HG03571 (cell line): ENCODE results near the gene PCDHGA5.
"Not testable (repeated sequence)": the region's sequence is repeated elsewhere in the genome, so short reads cannot be mapped to it uniquely, and the experiment has no call there.

Experiments used
- ATAC-seq: cut with Tn5 transposase; IDR thresholded peaks from one replicate; pipeline ENCODE4 v1.9.1; 2021; ENCODE audit not compliant: unreplicated experiment

Gene PCDHGA5

DNA sequence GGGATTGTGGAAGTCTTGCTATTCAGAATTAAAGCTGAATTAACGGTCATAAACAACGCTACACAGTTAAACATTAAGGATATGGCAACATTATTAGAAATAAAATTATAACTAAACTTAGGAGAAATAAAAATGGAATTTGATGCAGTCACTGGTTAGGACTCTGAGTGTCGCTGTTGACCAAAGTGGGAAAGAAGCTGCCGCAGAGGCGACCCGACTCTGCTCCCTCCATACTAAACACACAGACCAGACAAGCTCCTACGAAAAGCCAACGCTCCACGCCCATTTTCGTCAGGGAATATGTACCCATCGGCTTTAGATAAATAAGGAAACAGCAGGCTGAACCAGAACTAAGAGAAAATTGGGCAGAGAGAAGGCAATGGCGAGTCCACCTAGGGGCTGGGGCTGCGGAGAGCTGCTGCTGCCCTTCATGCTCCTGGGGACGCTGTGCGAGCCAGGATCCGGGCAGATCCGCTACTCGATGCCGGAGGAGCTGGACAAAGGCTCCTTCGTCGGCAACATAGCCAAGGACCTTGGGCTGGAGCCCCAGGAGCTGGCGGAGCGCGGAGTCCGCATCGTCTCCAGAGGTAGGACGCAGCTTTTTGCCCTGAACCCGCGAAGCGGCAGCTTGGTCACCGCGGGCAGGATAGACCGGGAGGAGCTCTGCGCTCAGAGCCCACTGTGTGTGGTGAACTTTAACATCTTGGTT is at the start of gene PCDHGA5:
Gene PCDHGA5, plus strand, starts transcription at position 211 of the 709 bp plus-strand sequence. Its CDS starts 169 bp downstream, at position 380.
- no peak for ATAC-seq

DNA sequence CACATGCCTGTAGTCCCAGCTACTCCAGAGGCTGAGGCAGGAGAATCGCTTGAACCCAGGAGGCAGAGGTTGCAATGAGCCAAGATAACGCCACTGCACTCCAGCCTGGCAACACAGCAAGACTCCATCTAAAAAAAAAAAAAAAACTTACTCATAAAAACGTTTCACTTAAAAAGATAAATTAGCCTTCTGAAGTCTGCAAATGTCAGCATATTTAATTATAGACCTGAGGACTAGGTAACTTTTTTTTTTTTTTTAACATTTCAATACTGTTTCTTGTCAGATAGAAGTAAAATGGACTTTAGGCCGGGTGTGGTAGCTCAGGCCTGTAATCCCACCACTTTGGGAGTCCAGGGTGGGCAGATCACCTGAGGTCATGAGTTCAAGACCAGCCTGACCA is 47.0 kb upstream of the PCDHGA5 start:
- not testable (repeated sequence) for ATAC-seq

DNA sequence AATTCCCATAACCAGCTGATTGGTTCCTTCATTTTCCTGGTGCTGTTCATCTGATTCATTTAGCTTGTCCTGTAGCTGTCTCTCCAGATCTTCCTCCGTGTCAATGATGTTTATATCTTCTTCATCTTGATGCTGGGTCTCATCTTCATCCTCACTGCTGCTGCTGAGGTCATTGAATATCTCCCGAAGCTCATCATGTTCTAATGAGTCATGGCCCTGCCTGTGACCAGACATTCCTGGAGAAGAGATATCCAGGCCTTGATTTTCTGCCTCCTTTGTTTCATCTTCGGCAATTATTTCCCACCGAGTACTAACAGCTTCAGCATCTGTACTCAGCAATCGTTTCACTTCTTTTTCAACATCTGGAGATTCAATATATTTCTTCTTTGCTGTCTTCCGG is 44.8 kb upstream of the PCDHGA5 start:
- no peak for ATAC-seq

DNA sequence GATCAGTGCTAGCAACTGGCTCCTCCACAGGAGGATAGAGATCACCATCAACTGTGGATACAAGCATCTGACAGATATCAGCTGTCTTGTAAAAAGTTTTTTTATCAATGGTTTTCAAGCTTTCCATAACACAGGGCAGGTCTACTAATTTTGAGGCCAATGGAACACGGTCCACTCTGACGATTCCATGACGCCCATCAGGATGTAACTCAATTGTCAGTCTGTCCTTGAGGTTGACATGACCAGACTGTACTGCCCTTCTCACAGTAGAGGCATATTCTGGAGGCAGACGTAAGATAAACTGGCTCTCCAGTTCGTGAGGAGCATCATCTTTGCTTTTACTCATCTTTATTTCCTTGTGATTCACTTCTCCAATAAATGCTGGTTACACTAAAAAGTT is 44.3 kb upstream of the PCDHGA5 start:
- ATAC-seq: no peak

DNA sequence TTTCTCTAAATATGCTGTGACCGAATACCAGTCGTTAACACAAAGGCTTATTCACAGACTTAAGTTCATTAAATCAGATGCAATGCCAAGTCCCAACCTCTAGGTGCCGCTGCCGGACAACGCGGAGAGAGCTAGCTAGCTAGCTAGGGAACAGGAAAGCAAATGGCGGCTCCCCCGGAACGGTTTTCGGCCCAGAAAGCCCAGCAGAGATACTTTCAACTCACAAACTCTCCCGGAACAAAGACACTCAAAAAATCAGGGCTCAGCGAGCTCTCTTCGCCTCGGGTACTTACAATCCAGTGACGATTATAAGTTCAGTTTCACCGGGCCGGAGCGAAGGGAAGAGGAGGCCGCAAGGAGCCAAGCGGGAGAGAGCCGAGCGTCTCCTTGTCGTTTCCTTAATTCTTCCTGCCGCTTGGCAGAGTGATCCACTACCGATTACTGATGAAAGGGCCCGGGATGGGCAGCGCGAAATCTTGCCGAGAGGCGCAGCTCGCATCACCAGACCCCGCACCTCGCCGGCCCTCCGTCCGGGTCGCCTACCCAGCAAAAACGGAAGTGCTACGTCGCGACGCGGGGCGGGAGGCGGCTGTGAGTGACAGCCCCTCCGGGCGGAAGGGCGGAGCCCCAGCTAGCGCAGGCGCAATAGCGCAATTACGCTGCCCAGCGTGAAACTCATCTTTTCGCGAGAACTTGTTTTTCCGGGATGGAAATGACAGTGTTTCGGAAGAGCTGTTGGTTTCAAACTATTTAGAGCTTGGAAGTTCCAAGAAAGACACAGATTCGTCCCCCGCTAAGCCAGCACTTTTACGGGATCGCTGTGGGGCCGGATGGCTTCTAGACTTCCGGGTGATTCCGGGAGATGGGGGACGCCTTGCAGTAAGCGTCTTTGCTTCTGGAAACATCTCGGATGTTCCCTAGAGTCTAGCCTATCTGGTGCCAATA is 43.5 kb upstream of the PCDHGA5 start, which contains the start of gene TAF7:
Gene TAF7, minus strand, starts transcription at position 560 of the 945 bp plus-strand sequence. CDS start 740 bp downstream, outside the sequence.
- peak; percentile 92 for ATAC-seq

DNA sequence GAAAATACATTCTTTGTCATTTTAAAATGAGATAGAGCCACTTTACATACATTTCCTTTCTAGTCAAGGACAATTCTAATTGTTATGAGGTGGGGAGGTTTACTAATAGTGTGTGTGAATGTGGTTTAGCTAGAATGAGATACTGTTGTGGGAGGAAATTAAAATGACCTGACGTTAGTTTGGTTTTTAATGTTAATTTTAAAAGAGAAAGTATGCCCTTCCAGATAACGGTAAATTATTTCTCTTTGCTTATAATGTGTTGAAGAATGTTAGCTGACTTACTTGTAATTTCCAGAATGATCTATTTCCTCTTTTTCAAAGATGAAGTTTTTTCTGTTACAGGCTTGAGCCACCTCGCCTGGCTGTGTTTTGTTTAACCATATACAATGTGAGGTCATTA is 41.7 kb upstream of the PCDHGA5 start:
- ATAC-seq: no peak

DNA sequence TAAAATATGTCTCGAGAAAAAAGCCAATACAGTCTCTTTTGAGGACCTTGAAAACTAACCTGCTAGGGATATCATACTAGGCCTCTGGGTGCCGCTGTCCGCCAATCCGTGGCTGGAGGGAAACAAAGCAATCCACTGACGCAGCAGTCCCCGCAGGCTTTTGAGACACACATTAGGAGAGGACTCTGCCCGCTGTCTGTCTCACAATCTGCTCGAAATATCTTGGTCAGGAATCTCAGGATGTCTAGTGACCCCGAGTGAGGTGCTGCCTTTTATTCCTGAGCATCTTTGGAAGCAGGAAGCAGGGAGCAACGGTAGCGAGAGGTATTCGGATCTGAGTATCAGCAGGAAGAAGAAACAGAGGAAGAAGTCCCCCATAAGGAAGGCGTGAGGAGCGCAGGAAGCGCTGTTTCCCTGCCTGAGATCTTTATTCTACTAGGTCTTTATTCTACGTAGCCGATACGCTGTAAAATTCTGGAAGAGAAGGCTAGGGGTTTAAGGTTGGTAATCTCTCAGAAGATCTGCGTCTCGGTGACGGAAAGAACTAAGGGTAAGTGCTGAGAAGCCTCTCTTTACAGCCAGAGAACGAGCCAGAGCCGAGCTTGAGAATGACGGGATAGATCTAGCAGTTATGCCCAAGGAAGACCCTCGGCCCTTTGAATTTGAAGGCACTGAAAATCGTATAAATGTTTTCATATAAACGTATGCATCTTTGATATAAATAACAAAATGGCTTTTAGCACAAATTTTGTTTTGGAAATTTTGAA is 37.7 kb upstream of the PCDHGA5 start:
- ATAC-seq: peak; percentile 66

DNA sequence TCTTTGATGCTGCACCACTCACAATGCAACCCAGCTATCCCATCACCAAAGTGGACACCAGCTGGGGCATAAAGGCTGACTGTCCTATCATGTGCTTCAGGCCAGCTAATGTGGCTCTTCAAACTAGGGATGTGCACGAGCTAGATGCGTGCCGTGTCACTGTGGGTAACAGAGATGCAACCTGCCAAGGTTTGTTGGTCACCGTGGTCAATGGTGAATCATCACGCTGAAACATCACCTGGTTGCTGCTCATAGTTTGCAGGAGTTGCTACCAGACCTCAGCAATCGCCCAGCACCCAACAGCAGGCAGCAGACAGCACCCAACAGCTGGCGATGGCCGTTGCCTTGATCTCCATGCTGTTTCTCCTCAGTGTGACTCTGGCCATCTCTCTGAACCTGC is 35.7 kb upstream of the PCDHGA5 start:
- ATAC-seq: no peak

DNA sequence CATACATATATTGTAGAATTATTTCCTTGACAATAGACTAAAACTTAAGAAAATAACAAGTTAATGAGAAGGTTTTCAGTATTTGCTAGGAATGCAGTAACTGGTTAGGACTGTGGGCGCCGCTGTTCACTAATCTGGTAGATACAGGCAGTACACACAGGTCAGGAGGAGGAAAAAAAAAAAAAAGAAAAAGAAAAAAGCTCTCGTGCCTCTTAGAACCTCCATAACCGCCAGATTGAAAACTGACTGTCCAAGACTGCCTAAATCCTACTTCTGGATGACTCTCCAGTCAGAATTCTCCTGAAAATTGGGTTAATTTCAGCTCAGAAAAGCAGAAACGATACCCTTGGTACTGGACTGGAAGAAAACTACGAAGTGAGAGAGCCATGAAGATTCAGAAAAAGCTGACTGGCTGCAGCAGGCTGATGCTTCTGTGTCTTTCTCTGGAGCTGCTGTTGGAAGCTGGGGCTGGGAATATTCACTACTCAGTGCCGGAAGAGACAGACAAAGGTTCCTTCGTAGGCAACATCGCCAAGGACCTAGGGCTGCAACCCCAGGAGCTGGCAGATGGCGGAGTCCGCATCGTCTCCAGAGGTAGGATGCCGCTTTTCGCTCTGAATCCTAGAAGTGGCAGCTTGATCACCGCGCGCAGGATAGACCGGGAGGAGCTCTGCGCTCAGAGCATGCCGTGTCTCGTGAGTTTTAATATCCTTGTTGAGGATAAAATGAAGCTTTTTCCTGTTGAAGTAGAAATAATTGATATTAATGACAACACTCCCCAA is 33.5 kb upstream of the PCDHGA5 start, which contains the start of gene PCDHGA1:
Gene PCDHGA1, plus strand, starts transcription at position 216 of the 782 bp plus-strand sequence.
- no peak for ATAC-seq

DNA sequence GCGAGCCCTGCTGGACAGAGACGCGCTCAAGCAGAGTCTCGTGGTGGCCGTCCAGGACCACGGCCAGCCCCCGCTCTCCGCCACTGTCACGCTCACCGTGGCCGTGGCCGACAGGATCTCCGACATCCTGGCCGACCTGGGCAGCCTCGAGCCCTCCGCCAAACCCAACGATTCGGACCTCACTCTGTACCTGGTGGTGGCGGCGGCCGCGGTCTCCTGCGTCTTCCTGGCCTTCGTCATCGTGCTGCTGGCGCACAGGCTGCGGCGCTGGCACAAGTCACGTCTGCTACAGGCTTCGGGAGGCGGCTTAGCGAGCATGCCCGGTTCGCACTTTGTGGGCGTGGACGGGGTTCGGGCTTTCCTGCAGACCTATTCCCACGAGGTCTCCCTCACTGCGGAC is 31.4 kb upstream of the PCDHGA5 start:
- not testable (repeated sequence) for ATAC-seq

DNA sequence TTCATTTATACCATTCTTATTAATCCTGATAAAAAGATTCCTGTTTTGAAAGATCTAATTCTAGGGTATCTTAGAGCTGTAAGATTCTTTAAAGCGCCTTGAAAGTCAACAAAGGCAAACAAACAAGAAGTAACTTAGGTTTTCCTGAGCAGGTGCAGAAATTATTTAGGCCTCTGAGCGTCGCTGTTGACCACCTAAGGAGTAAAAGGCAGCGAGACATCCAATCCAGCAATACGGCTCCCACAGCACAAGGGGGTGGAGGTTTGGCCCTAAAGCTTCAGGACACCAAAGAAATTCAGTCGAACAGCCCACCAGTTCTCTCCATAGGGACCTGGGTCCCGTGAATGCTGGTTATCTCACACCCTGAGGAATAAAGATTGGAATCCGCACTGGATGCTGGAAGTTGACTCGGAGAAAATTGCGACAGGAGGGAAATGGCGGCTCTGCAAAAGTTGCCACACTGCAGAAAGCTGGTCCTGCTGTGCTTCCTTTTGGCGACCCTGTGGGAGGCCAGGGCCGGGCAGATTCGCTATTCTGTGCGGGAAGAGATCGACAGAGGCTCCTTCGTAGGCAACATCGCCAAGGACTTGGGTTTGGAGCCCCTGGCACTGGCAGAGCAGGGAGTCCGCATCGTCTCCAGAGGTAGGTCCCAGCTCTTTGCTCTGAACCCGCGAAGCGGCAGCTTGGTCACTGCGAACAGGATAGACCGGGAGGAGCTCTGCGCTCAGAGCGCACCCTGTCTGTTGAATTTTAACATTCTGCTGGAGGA is 25.2 kb upstream of the PCDHGA5 start, which contains the start of gene PCDHGA2:
Gene PCDHGA2, plus strand, starts transcription at position 223 of the 769 bp plus-strand sequence.
- no peak for ATAC-seq

DNA sequence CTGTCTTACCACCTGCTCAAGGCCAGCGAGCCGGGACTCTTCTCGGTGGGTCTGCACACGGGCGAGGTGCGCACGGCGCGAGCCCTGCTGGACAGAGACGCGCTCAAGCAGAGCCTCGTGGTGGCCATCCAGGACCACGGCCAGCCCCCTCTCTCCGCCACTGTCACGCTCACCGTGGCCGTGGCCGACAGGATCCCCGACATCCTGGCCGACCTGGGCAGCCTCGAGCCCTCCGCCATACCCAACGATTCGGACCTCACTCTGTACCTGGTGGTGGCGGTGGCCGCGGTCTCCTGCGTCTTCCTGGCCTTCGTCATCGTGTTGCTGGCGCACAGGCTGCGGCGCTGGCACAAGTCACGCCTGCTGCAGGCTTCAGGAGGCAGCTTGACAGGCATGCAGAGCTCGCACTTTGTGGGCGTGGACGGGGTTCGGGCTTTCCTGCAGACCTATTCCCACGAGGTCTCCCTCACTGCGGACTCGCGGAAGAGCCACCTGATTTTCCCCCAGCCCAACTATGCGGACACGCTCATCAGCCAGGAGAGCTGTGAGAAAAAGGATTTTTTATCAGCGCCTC is 23.1 kb upstream of the PCDHGA5 start:
- ATAC-seq: not testable (repeated sequence)

DNA sequence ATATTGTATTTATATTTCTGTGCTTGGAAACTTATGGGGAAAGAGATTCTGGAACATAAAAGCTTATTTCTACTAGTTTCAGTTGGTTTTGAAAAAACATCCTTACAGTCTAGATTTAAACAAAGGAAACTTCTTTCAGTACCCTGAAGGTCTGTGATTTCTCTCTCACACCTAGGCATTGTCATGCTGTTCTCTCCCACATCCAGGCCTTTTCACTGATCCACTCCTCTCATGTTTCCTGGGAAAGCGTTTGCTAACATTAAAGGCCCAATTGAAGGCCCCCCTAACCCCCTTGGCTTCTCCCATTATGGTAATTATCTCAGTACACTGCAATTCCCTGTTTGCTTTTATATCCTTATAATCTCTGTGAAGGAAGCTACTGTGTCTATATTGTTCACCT is 21.2 kb upstream of the PCDHGA5 start:
- no peak for ATAC-seq

DNA sequence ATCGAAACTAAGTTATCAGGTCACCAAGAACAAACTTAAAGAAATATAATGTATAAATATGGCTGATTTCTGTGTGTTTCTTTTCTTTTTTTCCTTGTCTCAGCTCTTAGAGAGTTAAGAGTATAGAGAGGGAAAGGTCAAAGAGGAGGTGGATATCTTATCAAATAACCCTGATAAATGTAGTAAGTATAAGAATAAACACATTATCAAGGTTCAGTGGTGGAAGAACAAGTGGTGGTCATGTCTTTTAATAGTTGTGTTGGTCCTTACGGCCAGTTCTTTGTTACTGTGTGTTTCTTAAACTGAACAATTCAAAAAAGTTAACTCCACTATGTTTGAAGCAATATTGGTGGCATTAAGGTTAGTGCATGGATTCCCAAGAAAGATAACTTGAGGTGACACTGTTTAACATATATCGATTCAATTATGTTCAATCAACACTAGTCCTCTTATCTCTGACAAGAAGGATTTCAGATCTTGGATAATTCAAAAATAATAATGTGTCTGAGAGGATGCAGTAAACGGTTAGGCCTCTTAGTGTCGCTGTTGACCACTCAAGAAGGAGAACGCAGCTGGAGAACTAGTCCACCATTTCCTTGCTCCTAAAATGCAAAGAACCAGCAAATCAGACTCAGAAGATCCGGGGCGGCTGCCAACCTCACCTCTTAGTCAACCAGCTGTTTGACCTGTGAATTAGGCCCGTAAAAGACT is 20.6 kb upstream of the PCDHGA5 start, which contains the start of gene PCDHGA3:
Gene PCDHGA3, plus strand, starts transcription at position 588 of the 711 bp plus-strand sequence. CDS start 205 bp downstream, outside the sequence.
- no peak for ATAC-seq

DNA sequence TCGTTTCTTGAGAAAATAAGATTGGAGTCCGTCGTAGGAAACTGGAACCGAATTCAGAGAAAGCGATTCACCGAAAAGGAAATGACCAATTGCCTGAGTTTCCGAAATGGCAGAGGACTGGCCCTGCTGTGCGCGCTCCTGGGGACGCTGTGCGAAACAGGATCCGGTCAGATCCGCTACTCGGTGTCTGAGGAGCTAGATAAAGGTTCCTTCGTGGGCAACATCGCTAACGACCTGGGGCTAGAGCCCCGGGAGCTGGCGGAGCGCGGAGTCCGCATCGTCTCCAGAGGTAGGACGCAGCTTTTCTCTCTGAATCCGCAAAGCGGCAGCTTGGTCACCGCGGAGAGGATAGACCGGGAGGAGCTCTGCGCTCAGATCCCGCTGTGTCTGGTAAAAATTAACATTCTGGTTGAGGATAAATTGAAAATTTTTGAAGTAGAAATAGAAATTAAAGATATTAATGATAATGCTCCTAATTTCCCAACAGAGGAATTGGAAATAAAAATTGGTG is 20.0 kb upstream of the PCDHGA5 start:
- ATAC-seq: no peak

DNA sequence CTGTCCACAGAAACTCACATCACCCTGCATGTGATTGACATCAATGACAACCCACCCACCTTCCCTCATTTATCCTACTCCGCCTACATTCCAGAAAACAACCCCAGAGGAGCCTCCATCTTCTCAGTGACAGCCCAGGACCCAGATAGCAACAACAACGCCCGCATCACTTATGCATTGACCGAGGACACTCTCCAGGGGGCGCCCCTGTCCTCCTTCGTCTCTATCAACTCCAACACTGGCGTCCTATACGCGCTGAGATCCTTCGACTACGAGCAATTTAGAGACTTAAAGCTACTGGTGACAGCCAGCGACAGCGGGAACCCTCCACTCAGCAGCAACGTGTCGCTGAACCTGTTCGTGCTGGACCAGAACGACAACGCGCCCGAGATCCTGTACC is 18.6 kb upstream of the PCDHGA5 start:
- ATAC-seq: no peak

DNA sequence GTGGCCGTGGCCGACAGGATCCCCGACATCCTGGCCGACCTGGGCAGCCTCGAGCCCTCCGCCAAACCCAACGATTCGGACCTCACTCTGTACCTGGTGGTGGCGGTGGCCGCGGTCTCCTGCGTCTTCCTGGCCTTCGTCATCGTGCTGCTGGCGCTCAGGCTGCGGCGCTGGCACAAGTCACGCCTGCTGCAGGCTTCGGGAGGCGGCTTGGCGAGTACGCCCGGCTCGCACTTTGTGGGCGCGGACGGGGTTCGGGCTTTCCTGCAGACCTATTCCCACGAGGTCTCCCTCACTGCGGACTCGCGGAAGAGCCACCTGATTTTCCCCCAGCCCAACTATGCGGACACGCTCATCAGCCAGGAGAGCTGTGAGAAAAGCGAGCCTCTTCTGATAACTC is 17.9 kb upstream of the PCDHGA5 start:
- ATAC-seq: not testable (repeated sequence)
